Measurements from ENCODE around the gene RPGRIP1.
"Not testable (repeated sequence)": the region's sequence is repeated elsewhere in the genome, so short reads cannot be mapped to it uniquely, and the experiment has no call there.

RPGRIP1 gene

DNA sequence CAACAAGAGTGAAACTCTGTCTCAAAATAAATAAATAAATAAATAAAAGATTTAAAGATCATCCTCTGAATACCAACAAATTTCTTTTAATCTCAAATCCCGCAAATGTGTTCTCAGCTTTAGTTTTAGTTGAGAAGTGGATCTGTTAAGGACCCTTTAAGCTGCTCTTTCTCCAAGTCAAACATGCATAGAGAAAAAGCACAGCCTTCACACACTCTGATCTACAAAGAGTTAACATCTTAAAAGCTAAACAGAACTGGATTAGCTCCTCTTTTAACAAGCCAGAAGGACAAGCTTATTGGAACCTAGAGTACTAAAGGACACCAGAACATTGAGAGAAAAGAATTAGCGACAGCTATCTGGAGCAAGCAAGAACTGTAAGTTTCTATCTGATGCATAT, at the start of gene RPGRIP1:
RPGRIP1 (plus strand) TSS at position 301 of the 400 bp plus-strand sequence. CDS start 7,894 bp downstream, outside the sequence.
- DNase-seq: no peak

DNA sequence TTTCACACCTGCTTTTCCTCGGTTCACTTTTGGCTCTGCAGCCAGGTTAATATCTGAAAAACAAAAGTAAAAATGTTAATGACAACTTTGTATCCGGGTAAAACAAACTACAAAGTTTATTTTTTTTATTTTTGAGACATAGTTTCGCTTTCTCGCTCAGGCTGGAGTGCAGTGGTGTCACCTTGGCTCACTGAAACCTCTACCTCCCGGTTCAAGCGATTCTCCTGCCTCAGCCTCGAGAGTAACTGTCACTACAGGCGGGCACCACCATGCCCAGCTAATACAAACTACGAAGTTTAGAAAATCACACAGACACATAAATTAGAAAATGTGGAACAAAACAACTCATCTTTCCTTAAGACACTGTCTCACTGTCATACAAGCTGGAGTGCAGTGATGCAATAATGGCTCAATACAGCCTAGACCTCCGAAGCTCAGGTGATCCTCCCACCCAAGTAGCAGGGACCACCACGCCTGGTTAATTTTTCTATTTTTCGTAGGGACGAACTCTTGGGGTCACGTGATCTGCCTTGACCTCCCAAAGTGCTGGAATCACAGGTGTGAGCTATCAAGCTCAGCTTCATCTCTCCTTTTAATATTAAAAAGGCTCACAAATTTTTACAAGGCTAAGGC, 48.7 kb upstream of the RPGRIP1 start:
- no peak for DNase-seq

- DNase-seq: no peak
These were observed 46.3 kb upstream of the RPGRIP1 start for GRCh38 chr14:21233457-21234076.

DNA sequence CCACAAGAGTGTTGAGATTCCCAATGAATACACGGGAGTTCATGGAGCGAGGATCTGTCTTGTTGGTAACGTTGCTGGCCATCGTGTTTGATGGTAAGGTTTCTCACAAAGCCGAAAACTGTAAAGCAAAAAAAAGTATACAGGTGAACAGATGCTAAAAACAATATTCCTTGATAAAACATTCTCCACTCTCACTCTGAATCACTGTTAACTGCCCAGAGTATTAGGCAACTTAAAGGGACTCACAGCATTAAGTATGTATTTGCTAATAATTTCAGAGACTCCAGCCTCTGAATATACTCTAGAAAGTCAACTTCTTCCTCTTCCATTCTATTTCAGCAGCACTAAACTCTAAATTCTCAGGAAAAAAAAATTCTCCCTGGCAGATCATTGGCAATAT, 45.8 kb upstream of the RPGRIP1 start:
- DNase-seq: no peak

DNA sequence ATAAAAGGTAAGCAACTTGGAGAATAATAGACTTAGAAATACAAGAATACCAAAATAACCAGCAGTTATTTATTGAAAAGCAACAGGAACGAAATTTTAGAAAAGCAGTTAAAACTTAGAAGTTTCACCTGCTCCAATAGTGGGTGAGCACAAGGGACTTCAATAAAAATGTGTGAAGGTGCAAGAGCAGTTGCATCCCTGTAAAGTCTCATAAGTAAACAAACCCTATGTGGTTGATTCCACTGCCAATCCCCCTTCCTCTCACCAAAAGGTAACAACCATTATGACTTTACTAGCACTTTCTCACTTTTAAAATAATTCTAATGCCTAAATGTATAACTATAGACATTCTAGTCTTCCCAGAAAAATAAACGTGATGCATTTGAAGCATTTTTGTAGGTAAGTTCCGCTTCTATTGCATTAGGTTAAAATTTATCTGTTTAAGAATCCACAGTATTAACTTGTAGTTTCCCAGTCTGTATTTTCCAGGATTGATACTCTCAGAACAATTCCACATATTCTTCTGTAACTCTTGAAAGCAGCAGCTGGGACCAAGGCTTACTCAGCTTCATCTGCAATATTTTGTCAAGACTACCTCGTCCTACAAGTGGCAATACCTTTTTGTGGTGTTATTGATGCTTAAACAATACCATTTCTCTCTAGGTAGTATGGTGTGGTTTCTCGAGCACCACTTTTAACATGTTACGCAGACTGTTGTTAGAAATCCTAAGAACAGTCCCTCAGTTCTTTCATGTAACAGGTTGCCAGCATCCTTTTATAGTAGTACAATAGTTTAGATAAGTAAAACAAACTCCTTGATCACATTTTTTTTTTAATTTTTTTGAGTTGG, 42.7 kb upstream of the RPGRIP1 start:
- no peak for DNase-seq

GRCh38 chr14:21238823-21239518, 40.9 kb upstream of the RPGRIP1 start:
- no peak for DNase-seq

DNA sequence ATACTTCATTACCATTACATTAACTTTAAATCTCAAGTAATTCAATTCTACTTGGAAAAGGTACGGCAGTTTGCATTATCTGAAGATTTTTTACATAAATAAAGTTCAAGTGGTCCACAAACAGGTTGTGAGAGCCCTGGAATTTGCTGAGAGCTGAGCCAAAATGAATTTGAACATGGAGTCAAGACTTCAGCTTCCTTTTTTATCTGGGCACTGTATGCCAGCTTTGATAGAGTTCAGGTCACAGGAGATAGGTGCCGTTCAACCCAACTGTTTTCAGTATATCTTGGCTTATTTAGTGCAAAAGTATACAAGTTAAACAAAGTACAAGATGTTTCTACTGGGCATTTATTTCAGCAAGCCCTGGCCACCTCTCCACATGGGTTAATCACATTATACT, 39.5 kb upstream of the RPGRIP1 start:
- no peak for DNase-seq

- DNase-seq: no peak
These were observed 38.6 kb upstream of the RPGRIP1 start for GRCh38 chr14:21241218-21241819.

- no peak for DNase-seq
These were observed 35.3 kb upstream of the RPGRIP1 start for GRCh38 chr14:21244544-21244943.

GRCh38 chr14:21245813-21246212, 34.1 kb upstream of the RPGRIP1 start:
- DNase-seq: no peak

DNA sequence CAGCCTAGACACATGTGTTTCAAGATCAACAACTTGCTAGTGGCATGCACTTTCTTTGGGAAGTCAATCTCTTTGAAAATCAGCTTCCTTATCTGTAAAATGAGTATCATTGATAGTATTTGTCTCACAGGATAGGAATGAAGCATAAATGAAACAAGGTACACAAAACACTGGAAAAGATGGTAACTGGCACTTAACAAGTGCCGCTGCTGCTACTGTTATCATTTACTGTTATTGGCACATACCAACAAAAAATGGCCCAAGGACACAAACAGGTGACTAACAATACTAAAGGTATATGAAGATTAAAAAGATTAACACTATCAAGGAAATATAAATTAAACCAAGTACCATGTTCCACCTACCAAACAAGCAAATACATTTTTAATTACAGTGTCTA, 31.5 kb upstream of the RPGRIP1 start:
- no peak for DNase-seq

DNA sequence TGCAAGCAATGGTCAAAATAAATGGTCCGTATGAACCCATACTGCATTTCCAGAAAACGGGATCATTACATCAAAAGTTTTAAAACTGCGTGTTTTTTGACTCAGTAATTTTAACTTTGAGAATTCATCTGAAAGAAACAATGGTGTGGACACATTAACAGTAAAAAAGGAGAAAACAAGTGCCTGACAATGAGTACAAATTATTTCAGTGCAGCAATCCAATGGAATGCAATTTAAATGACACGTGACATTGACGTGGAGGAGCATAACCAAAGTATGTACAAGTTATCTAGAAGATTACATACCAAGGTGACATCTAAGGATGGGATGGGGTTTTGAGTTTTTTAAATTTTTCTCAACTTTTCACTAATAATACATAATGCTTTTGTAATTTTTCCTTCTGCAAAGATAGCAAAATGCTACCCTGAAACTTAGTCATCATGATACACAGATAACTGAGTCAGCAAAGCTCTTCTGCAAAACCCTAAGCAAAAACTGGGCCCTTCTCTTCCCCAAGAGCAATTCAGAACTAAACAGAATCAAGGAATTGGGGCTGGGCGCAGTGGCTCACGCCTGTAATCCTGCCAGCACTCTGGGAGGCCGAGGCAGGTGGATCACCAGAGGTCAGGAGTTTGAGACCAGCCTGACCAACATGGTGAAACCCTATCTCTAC, 31.0 kb upstream of the RPGRIP1 start:
- DNase-seq: no peak

GRCh38 chr14:21251215-21251614, 28.7 kb upstream of the RPGRIP1 start:
- DNase-seq: no peak

GRCh38 chr14:21252149-21252548, 27.7 kb upstream of the RPGRIP1 start:
- no peak for DNase-seq

DNA sequence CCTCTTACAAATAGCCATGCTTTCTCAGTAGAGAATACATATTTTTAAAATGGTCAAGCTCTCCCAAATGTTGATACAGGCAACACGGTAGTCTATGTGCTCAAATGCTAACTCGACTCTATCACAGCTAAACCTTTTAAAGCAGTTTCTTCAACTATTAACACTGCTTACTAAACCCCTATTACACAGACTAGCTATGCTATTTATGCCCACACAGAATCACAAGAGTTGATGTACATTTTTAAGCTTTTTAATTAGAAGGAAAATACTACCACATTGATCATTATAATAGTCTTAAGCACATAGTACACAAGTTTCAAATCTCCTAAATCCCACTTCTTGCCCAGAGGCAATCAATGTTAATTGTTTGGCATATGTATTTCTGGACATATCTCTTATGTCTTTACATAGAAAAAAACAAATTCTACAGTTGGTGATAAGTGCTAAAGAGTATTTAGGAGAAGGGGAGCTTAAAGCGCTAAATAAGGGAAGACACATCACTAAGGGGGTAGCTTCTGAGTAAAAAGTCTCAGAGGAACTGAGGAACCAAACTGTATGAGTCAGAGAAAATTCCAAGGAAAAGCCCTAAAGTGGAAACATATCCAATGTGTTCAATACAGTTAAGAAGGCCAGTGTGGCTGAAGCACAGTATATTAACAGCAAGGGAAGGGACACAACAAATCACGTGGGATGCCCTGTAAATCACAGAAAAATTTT, 24.3 kb upstream of the RPGRIP1 start:
- DNase-seq: no peak

- not testable (repeated sequence) for DNase-seq
These were observed 23.8 kb upstream of the RPGRIP1 start for GRCh38 chr14:21256102-21256447.

DNA sequence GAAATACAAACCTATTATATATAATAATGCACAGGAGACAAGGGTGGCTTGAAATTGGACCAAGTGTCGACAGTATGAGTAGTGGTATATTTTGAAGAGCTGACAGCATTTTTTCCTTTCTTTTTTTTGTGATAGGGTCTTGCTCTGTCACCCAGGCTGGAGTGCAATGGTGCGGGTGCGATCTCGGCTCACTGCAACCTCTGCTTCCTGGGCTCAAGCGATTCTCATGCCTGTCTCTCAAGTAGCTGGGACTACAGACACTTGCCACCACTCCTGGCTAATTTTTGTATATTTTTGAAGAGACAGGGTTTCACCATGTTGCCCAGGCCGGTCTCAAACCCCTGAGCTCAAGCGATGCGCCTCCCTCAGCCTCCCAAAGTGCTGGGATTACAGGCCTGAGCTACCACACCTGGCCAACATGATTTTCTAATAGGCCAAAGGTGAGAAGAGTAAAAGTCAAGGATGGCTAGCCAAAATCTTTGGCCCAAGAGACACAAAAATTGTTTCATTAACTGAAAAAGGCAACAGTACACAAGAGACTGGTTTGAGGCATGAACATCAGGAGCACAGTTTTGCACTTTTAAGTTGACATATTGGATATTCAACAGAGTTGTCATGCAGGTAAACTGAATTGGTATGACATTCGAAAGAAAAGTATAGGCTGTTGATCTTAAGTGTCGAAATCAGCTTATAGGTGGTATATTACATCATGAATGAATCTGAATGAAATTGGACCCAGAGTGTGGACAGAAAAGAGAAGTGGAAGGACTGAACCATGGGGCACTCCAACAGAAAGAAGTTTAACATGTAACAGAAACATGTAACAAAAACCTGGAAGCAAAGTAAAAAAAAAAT, 23.1 kb upstream of the RPGRIP1 start:
- DNase-seq: no peak

DNA sequence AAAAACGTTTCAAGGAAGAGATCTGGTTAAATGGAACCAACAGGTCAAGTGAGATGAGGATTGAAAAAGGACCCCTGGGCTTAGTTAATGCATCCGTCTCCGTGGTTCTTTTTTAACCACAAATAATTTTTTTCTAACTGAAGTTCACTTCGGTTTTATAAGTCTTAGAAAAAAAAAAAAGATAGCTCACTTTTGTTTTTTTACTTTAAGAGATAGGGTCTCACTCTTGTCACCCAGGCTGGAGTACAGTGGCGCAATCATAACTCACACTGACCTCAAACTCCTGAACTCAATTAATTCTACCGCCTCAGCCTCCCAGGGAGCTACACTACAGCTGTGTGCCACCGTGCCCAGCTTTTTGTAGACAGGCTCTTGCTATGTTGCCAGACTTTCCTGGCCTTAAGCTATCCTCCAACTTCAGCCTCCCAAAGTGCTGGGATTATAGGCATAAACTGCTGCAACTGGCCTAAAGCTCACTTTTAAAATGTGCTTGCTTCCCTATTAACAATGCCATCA, 22.4 kb upstream of the RPGRIP1 start:
- no peak for DNase-seq

GRCh38 chr14:21258005-21258888, 21.6 kb upstream of the RPGRIP1 start:
- DNase-seq: no peak

Data from stimulated activated CD4-positive, alpha-beta T cell treated with anti-CD3 and anti-CD28 coated beads, Interleukin-15, amount 100 ng/mL, for 24 hours (primary cell).